ENCODE data around the gene LRRC23.
"Not testable (repeated sequence)": the region's sequence is repeated elsewhere in the genome, so short reads cannot be mapped to it uniquely, and the experiment has no call there.

LRRC23 gene

GRCh38 chr12:6908141-6908540 is 3.5 kb downstream of the LRRC23 start:
- not testable (repeated sequence) for DNase-seq

GRCh38 chr12:6909421-6910145 is 5.0 kb downstream of the LRRC23 start:
- DNase-seq, result no peak

GRCh38 chr12:6912164-6912935 is 7.7 kb downstream of the LRRC23 start:
- DNase-seq, result no peak

- DNase-seq, result no peak
Measured at GRCh38 chr12:6914246-6914946, 9.8 kb downstream of the LRRC23 start, which contains the start of gene ENO2. ENO2 (plus strand) TSS chr12:6914580; CDS start chr12:6915833, 1,253 bp downstream.

GRCh38 chr12:6914947-6915788 is 10.5 kb downstream of the LRRC23 start:
- no peak for DNase-seq

GRCh38 chr12:6915789-6916285 is 11.2 kb downstream of the LRRC23 start:
- DNase-seq, result no peak

- DNase-seq, result no peak
Measured at GRCh38 chr12:6916426-6917200, 12.0 kb downstream of the LRRC23 start.

GRCh38 chr12:6917491-6918231 is 13.0 kb downstream of the LRRC23 start:
- no peak for DNase-seq

GRCh38 chr12:6919588-6919987 is 15.0 kb downstream of the LRRC23 start:
- DNase-seq, result no peak

- no peak for DNase-seq
Measured at GRCh38 chr12:6921539-6921938, 16.9 kb downstream of the LRRC23 start.

- no peak for DNase-seq
Measured at GRCh38 chr12:6921996-6922946, 17.6 kb downstream of the LRRC23 start.

GRCh38 chr12:6923003-6923732 is 18.5 kb downstream of the LRRC23 start:
- no peak for DNase-seq

GRCh38 chr12:6923851-6924250 is 19.2 kb downstream of the LRRC23 start:
- no peak for DNase-seq

GRCh38 chr12:6925239-6925539 is 20.6 kb downstream of the LRRC23 start:
- no peak for DNase-seq

- DNase-seq, result no peak
Measured at GRCh38 chr12:6925540-6926279, 21.1 kb downstream of the LRRC23 start.

GRCh38 chr12:6927379-6928021 is 22.9 kb downstream of the LRRC23 start, which contains the start of gene ATN1:
ATN1 (plus strand) TSS chr12:6927959; CDS start chr12:6934002, 6,043 bp downstream.
- DNase-seq, result no peak

- DNase-seq, result no peak
Measured at GRCh38 chr12:6928022-6928702, 23.5 kb downstream of the LRRC23 start.

Data from SIG-M5 (cell line).